DOHH2 (cell line): ENCODE data around the gene FAM210A.

Experiments used
- H3F3A ChIP-seq: fragments of 200-600 bp; sonication (generic), shearing (Covaris generic); 2 replicates; pipeline ENCODE4 v1.6.0; 2016; ENCODE audit warnings: antibody characterized with exemption, mild to moderate bottlenecking; ENCODE audit not compliant: control insufficient read depth, insufficient read depth
- H3K27ac ChIP-seq: fragments of 200-600 bp; sonication (generic); 2 replicates; pipeline ENCODE4 v1.5.1; 2014; ENCODE audit warnings: low read depth, mild to moderate bottlenecking, low read length, moderate library complexity
- H3K27me3 ChIP-seq: fragments of 200-600 bp; sonication (generic); 2 replicates; pipeline ENCODE4 v1.6.1; 2014; ENCODE audit warnings: mild to moderate bottlenecking, low read length, mixed read lengths; ENCODE audit not compliant: control insufficient read depth
- H3K36me3 ChIP-seq: fragments of 200-600 bp; sonication (generic); 2 replicates; pipeline ENCODE4 v1.6.1; 2014; ENCODE audit warnings: mild to moderate bottlenecking, low read length, moderate library complexity, mixed read lengths; ENCODE audit not compliant: control insufficient read depth
- H3K4me1 ChIP-seq: fragments of 200-600 bp; sonication (generic); 2 replicates; pipeline ENCODE4 v1.6.1; 2014; ENCODE audit warnings: mild to moderate bottlenecking, low read length, mixed read lengths; ENCODE audit not compliant: control insufficient read depth
- H3K4me2 ChIP-seq: fragments of 200-600 bp; sonication (generic); 2 replicates; pipeline ENCODE4 v1.6.0; 2014; ENCODE audit warnings: mild to moderate bottlenecking, low read length, moderate library complexity
- H3K4me3 ChIP-seq: fragments of 200-600 bp; sonication (generic); 2 replicates; pipeline ENCODE4 v1.5.1; 2014; ENCODE audit warnings: mild to moderate bottlenecking, low read length, mixed read lengths
- H3K79me2 ChIP-seq: fragments of 200-600 bp; sonication (generic); 2 replicates; pipeline ENCODE4 v1.6.1; 2014; ENCODE audit warnings: mild to moderate bottlenecking, low read length, mixed read lengths; ENCODE audit not compliant: control insufficient read depth
- H3K9me2 ChIP-seq: fragments of 200-600 bp; sonication (generic); replicated peaks from 2 replicates; pipeline ENCODE4 v1.6.1; 2014; ENCODE audit warnings: mild to moderate bottlenecking, low read length, mixed read lengths; ENCODE audit not compliant: control insufficient read depth
- H3K9me3 ChIP-seq: fragments of 200-600 bp; sonication (generic); 2 replicates; pipeline ENCODE4 v1.6.1; 2014; ENCODE audit warnings: antibody characterized with exemption, low read length, mixed read lengths; ENCODE audit not compliant: control insufficient read depth, insufficient read depth
- H4K20me1 ChIP-seq: fragments of 200-600 bp; sonication (generic); 2 replicates; pipeline ENCODE4 v1.6.0; 2014; ENCODE audit warnings: low read depth, mild to moderate bottlenecking, antibody characterized with exemption, low read length, moderate library complexity; ENCODE audit not compliant: control insufficient read depth, insufficient read depth
- EZH2phosphoT487 ChIP-seq: fragments of 200-600 bp; sonication (generic); IDR thresholded peaks from 2 replicates; pipeline ENCODE4 v1.6.1; 2017; ENCODE audit warnings: borderline replicate concordance, mild to moderate bottlenecking, antibody characterized with exemption, low read length, moderate library complexity, mixed read lengths
- TF ChIP-seq, protein P1 (sequence below): fragments of 200-600 bp; sonication (generic); IDR thresholded peaks from one replicate; pipeline ENCODE4 v1.5.1; 2014; ENCODE audit warnings: antibody characterized with exemption, mild to moderate bottlenecking, low read depth, low read length; ENCODE audit not compliant: poor library complexity, severe bottlenecking

FAM210A gene

DNA sequence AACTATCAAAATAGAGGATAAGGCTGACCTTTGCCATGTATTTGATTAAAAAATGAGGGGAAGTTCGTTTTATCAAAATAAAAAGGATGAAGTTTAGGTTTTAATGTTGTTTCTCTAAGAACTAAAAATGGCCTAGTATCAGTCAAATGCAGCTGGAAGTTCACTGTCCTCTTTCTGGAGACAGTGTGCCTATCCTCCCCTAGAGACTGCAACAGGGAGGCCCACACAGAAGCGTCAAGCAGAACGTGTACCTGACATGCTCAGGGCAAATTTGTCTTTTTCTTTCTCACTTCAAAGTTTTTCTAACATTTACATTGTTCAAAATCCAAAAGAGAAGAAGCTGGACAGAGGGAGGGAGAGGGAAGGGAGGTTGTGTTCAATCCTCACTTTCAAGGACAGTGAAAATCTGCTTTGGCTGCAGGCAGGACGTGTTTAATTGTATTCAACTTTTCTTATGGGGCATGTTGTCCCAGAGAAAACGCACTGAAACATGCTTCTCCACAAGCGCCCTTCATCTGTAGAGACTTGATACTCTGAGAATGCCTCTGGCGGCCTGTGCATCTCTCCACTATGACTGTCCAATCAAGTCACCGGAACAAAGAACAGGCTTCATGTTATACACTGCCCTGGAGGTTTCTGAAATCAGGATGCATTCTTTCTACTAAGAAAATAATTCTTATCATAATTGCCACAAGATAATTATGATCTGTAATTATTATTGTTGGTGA lies 65.1 kb downstream of the FAM210A start:
- no peaks in the 10 kb centered on the region for H3K27me3 ChIP-seq
- H3F3A ChIP-seq = 0 out of 2 replicates have a peak, but pooled peaks cover 2% of the 10 kb centered on the region
- no peaks in the 10 kb centered on the region for H3K79me2 ChIP-seq
- TF ChIP-seq, protein P1, sequence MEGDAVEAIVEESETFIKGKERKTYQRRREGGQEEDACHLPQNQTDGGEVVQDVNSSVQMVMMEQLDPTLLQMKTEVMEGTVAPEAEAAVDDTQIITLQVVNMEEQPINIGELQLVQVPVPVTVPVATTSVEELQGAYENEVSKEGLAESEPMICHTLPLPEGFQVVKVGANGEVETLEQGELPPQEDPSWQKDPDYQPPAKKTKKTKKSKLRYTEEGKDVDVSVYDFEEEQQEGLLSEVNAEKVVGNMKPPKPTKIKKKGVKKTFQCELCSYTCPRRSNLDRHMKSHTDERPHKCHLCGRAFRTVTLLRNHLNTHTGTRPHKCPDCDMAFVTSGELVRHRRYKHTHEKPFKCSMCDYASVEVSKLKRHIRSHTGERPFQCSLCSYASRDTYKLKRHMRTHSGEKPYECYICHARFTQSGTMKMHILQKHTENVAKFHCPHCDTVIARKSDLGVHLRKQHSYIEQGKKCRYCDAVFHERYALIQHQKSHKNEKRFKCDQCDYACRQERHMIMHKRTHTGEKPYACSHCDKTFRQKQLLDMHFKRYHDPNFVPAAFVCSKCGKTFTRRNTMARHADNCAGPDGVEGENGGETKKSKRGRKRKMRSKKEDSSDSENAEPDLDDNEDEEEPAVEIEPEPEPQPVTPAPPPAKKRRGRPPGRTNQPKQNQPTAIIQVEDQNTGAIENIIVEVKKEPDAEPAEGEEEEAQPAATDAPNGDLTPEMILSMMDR = no peak
- no peak for TF ChIP-seq EZH2phosphoT487
- H3K4me2 ChIP-seq = no peak overlapping the region
- no peaks in the 10 kb centered on the region for H3K9me2 ChIP-seq
- H3K27ac ChIP-seq = no peak overlapping the region
- no peaks in the 10 kb centered on the region for H4K20me1 ChIP-seq
- H3K9me3 ChIP-seq = no peaks in the 10 kb centered on the region
- peaks cover 12% of the 10 kb centered on the region for H3K36me3 ChIP-seq
- H3K4me3 ChIP-seq = no peak overlapping the region
- no peaks in the 10 kb centered on the region for H3K4me1 ChIP-seq

DNA sequence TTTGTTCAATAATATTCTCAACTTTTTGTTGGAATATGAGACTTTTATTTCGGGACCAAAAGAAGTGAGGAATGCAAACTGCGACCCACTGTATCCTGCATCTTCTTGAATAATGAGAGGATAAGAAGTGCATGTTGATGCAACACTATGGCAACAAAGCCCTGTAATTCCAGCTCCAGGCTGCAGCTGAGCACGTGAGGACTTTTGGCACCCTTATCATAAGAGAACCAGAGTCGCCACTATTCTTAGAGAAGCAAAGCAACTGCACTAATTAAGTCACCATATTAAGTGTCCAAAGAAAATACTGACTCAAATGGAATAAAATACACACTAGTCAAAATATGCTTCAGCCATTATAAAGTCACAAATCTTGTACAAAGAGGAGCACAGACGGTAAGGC lies 65.8 kb downstream of the FAM210A start:
- Histone ChIP-seq H3F3A (0 out of 2 replicates have a peak, but pooled peaks cover 2% of the 10 kb centered on the region), H3K36me3 (peaks cover 6% of the 10 kb centered on the region), H3K27me3 (no peaks in the 10 kb centered on the region), H3K79me2 (no peaks in the 10 kb centered on the region), H3K4me2 (no peak overlapping the region), H3K9me2 (no peaks in the 10 kb centered on the region), H3K4me3 (no peak overlapping the region), H3K27ac (no peak overlapping the region), H3K4me1 (no peaks in the 10 kb centered on the region), H4K20me1 (no peaks in the 10 kb centered on the region), H3K9me3 (no peaks in the 10 kb centered on the region)
- TF ChIP-seq, protein P1 = no peak
- TF ChIP-seq EZH2phosphoT487 = no peak

DNA sequence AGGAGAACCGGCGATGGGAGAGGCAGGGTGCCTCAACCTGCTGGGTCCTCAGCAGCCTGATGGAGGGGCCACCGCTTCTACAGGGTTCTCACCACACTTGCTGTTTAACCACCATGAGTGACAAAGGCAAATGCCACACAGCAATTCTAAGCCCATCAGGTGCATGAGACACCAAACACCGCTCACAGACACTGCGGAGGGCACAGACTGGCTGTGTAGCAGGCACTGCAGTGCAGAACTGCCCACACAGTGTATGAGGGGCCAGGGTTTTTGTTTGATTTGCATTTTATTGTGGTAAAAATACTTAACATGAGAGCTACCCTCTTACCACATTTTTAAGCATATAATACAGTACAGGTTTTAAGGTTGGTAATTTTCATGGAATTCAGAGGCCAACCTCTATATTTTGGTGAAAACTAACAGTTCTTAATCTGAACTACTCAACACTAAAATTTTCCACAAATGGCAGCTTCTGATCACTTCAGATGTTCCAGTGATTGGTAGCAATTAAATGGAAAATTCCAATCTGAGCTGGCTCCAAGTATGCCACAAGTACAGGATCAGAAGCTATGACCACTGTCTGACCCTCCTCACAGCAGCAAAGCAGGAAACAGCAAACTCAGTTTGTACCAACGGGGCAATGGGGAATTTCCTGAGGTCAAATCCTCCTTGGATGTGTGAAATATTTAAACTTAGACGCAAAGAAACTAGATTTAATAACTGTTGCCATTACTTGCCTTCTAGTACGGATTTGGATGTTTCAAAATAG lies 67.7 kb downstream of the FAM210A start:
- Histone ChIP-seq H3K4me2 (no peak overlapping the region), H3K36me3 (no peaks in the 10 kb centered on the region), H3K4me3 (no peak overlapping the region), H3K4me1 (no peaks in the 10 kb centered on the region), H3K9me3 (no peaks in the 10 kb centered on the region), H3K79me2 (no peaks in the 10 kb centered on the region), H3K27me3 (no peaks in the 10 kb centered on the region), H3F3A (0 out of 2 replicates have a peak, but pooled peaks cover 2% of the 10 kb centered on the region), H3K9me2 (no peaks in the 10 kb centered on the region), H4K20me1 (no peaks in the 10 kb centered on the region), H3K27ac (no peak overlapping the region)
- no peak for TF ChIP-seq EZH2phosphoT487
- TF ChIP-seq, protein P1 = no peak
